GM12891 (cell line): Measurements from ENCODE around the gene RAD9A.

ENCODE experiments used
- POLR2A ChIP-seq: IDR thresholded peaks from 2 replicates; pipeline ENCODE4 v1.6.1; 2011; ENCODE audit warnings: low read depth, low read length, control low read depth
- POLR2AphosphoS5 ChIP-seq: IDR thresholded peaks from 2 replicates; pipeline ENCODE4 v1.6.1; 2011; ENCODE audit warnings: low read depth, low read length, control low read depth
- POU2F2 ChIP-seq: IDR thresholded peaks from 2 replicates; pipeline ENCODE4 v1.6.1; 2011; ENCODE audit warnings: low read depth, mild to moderate bottlenecking, control low read depth, low read length, moderate library complexity
- SPI1 ChIP-seq: IDR thresholded peaks from 2 replicates; pipeline ENCODE4 v1.6.1; 2011; ENCODE audit warnings: low read depth, low read length, control low read depth
- TAF1 ChIP-seq: IDR thresholded peaks from 2 replicates; pipeline ENCODE4 v1.6.1; 2011; ENCODE audit warnings: low read depth, low read length, control low read depth

DNA sequence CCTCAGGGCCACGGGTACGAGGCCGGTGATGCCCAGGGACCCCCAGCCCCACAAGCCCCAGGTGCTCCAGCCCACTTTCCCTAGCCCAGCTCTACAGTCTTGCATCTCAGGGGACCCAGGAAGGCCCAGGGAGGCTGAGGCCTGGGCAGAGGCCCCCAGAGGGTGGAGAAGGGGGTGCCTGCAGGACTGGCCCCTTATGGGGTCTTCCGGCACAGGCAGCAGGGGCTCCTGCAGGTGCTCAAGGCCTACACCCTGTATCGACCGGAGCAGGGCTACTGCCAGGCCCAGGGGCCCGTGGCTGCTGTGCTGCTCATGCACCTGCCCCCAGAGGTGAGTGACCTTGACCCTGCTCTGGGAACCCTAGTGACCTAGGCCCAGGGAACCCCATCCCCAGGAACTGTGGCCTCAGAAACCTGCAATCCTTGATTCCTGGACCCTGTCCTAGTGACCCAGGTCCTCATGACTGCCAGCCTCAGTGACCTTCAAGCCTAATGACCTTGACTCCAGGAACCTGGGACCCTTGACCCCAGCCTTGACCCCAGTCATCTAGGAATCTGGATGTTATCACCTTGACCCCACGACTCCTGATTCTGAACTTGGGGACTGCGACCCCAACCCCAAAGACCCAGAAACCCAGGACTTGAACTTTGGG is 14.0 kb downstream of the RAD9A start:
- TF ChIP-seq POLR2A = no peak
- TF ChIP-seq POLR2AphosphoS5 = no peak
- TF ChIP-seq SPI1 = no peak
- TF ChIP-seq TAF1 = no peak
- no peak for TF ChIP-seq POU2F2
